Testis (tissue), 2 donors: Measurements from ENCODE around the gene TCP11.

Source experiments
- POLR2A ChIP-seq: fragments of 450-650 bp; IDR thresholded peaks from one replicate; pipeline ENCODE4 v1.6.1; 2017; ENCODE audit warnings: antibody characterized with exemption, mild to moderate bottlenecking, moderate library complexity
- TF ChIP-seq, protein P1 (sequence below), 3 experiments: fragments of 450-650 bp in 2 of 3; fragments of 200-600 bp in 1 of 3; sonication (generic) in 1 of 3; IDR thresholded peaks; one replicate each; pipeline ENCODE4 v1.5.1; 2016 to 2019; ENCODE audit warnings: antibody characterized with exemption in 3 of 3, mild to moderate bottlenecking in 2 of 3, moderate library complexity in 1 of 3

DNA sequence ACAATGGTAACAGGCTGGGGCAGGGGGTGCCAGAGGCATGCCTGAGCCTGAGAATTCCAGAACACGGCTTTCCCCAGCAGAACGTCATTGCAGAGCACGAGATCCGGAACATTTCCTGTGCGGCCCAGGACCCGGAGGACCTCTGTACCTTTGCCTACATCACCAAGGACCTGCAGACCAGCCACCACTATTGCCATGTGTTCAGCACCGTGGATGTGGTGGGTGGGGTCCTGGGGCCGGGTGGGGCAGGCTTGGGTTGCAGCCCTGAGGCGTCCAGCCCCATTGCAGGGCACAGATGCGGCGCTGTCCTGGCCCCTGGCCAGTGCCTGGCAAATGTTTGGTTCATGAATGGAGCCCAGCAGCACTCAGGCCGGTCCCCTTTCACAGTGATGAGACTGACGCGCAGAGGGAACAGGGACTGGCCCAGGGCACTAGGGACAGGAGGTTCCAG, 57.1 kb downstream of the TCP11 start:
- TF ChIP-seq, protein P1, sequence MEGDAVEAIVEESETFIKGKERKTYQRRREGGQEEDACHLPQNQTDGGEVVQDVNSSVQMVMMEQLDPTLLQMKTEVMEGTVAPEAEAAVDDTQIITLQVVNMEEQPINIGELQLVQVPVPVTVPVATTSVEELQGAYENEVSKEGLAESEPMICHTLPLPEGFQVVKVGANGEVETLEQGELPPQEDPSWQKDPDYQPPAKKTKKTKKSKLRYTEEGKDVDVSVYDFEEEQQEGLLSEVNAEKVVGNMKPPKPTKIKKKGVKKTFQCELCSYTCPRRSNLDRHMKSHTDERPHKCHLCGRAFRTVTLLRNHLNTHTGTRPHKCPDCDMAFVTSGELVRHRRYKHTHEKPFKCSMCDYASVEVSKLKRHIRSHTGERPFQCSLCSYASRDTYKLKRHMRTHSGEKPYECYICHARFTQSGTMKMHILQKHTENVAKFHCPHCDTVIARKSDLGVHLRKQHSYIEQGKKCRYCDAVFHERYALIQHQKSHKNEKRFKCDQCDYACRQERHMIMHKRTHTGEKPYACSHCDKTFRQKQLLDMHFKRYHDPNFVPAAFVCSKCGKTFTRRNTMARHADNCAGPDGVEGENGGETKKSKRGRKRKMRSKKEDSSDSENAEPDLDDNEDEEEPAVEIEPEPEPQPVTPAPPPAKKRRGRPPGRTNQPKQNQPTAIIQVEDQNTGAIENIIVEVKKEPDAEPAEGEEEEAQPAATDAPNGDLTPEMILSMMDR (IDR thresholded peaks at IDR 0.05), result no peak
- no peak for TF ChIP-seq POLR2A
